IPS-NIHi7 (cell line): Measurements from ENCODE around the gene KCNC3.

ENCODE experiments used
- DNase-seq: peaks from one replicate; pipeline ENCODE4 v3.0.0; 2012; ENCODE audit warnings: mixed read lengths; ENCODE audit errors: extremely low spot score

The KCNC3 gene

GRCh38 chr19:50311723-50312635, 17.2 kb downstream of the KCNC3 start:
- peak; percentile 71 for DNase-seq

GRCh38 chr19:50310759-50311465, 18.3 kb downstream of the KCNC3 start:
- no peak for DNase-seq

- DNase-seq = no peak
Observed at GRCh38 chr19:50309396-50310125, 19.6 kb downstream of the KCNC3 start.

GRCh38 chr19:50308991-50309390, 20.2 kb downstream of the KCNC3 start:
- no peak for DNase-seq

GRCh38 chr19:50303558-50303957, 25.6 kb downstream of the KCNC3 start:
- no peak for DNase-seq

GRCh38 chr19:50301607-50301971, 27.6 kb downstream of the KCNC3 start:
- DNase-seq = no peak

GRCh38 chr19:50300814-50301606, 28.2 kb downstream of the KCNC3 start:
- no peak for DNase-seq

GRCh38 chr19:50300051-50300450, 29.1 kb downstream of the KCNC3 start:
- DNase-seq = no peak

- peak; percentile 46 for DNase-seq
Observed at GRCh38 chr19:50293263-50294004, 35.7 kb downstream of the KCNC3 start.

- DNase-seq = peak; percentile 86
Observed at GRCh38 chr19:50292216-50292827, 36.9 kb downstream of the KCNC3 start.

GRCh38 chr19:50290775-50291174, 38.4 kb downstream of the KCNC3 start:
- no peak for DNase-seq

GRCh38 chr19:50290011-50290410, 39.2 kb downstream of the KCNC3 start:
- DNase-seq = peak; percentile 54

- DNase-seq = no peak
Observed at GRCh38 chr19:50288954-50289353, 40.2 kb downstream of the KCNC3 start.

- no peak for DNase-seq
Observed at GRCh38 chr19:50287331-50287730, 41.8 kb downstream of the KCNC3 start.

GRCh38 chr19:50286443-50286842, 42.7 kb downstream of the KCNC3 start:
- DNase-seq = no peak

GRCh38 chr19:50285833-50286232, 43.3 kb downstream of the KCNC3 start:
- DNase-seq = no peak

- DNase-seq = no peak
Observed at GRCh38 chr19:50281491-50281890, 47.7 kb downstream of the KCNC3 start.

GRCh38 chr19:50280983-50281382, 48.2 kb downstream of the KCNC3 start:
- DNase-seq = no peak

GRCh38 chr19:50280074-50280473, 49.1 kb downstream of the KCNC3 start:
- no peak for DNase-seq

GRCh38 chr19:50277966-50278580, 51.1 kb downstream of the KCNC3 start:
- no peak for DNase-seq
